GM23338 (cell line): ENCODE data around the gene ARL15. TPM values are rescaled to one million over a fixed set of nuclear protein-coding genes. Genes with fewer than 3 reads are reported as not detected.

Experiments used
- ATAC-seq: fragments of 200-7000 bp; cut with Tn5 transposase; 3 replicates; pipeline ENCODE4 v1.9.1; 2020
- DNase-seq: peaks from one replicate; pipeline ENCODE4 v3.0.0-alpha.2; 2015; ENCODE audit warnings: low spot score
- H2AFZ ChIP-seq: fragments of 200-600 bp; sonication (generic); 2 replicates; pipeline ENCODE4 v1.8.0; 2016; ENCODE audit warnings: antibody characterized with exemption, mild to moderate bottlenecking, moderate library complexity
- H3F3A ChIP-seq: fragments of 200-600 bp; sonication (generic); replicated peaks from 2 replicates; pipeline ENCODE4 v1.8.0; 2017; ENCODE audit warnings: antibody characterized with exemption, mixed run types, low read depth
- H3K27ac ChIP-seq: fragments of 200-600 bp; sonication (generic); 2 replicates; pipeline ENCODE4 v1.6.1; 2016; ENCODE audit warnings: low read depth
- H3K27me3 ChIP-seq: fragments of 200-600 bp; sonication (generic); 2 replicates; pipeline ENCODE4 v1.8.0; 2016; ENCODE audit warnings: mild to moderate bottlenecking, mixed run types, moderate library complexity; ENCODE audit not compliant: insufficient read depth
- H3K36me3 ChIP-seq: fragments of 200-600 bp; sonication (generic); 2 replicates; pipeline ENCODE4 v1.8.0; 2016; ENCODE audit warnings: mild to moderate bottlenecking; ENCODE audit not compliant: insufficient read depth
- H3K4me1 ChIP-seq: fragments of 200-600 bp; sonication (generic); 2 replicates; pipeline ENCODE4 v1.8.0; 2016; ENCODE audit warnings: mild to moderate bottlenecking, moderate library complexity; ENCODE audit not compliant: insufficient read depth
- H3K4me2 ChIP-seq: fragments of 200-600 bp; sonication (generic); 2 replicates; pipeline ENCODE4 v1.7.1; 2017; ENCODE audit warnings: mixed run types
- H3K4me3 ChIP-seq: fragments of 200-600 bp; sonication (generic); 2 replicates; pipeline ENCODE4 v1.6.1; 2016; ENCODE audit warnings: mixed run types
- H3K79me2 ChIP-seq: fragments of 200-600 bp; sonication (generic); replicated peaks from 2 replicates; pipeline ENCODE4 v1.8.0; 2017; ENCODE audit warnings: mild to moderate bottlenecking; ENCODE audit not compliant: insufficient read depth
- H3K9me2 ChIP-seq: fragments of 200-600 bp; sonication (generic); 2 replicates; pipeline ENCODE4 v1.8.0; 2017; ENCODE audit not compliant: insufficient read depth
- H4K20me1 ChIP-seq: fragments of 200-600 bp; sonication (generic); replicated peaks from 2 replicates; pipeline ENCODE4 v1.8.0; 2017; ENCODE audit warnings: mild to moderate bottlenecking; ENCODE audit not compliant: insufficient read depth
- H3K27ac Mint-ChIP-seq: 2 replicates; pipeline ENCODE4 v1.8.0; 2020; ENCODE audit warnings: inconsistent platforms, mild to moderate bottlenecking, moderate library complexity, mixed read lengths
- H3K27me3 Mint-ChIP-seq: 3 replicates; pipeline ENCODE4 v1.8.0; 2022; ENCODE audit warnings: low read depth, mild to moderate bottlenecking, moderate library complexity, mixed read lengths, inconsistent platforms; ENCODE audit not compliant: insufficient read depth, poor library complexity
- H3K36me3 Mint-ChIP-seq: 3 replicates; pipeline ENCODE4 v1.8.0; 2021; ENCODE audit warnings: low read depth, mild to moderate bottlenecking, inconsistent platforms, moderate library complexity, mixed read lengths
- H3K4me1 Mint-ChIP-seq: 3 replicates; pipeline ENCODE4 v1.8.0; 2020; ENCODE audit warnings: mild to moderate bottlenecking, inconsistent platforms, mixed read lengths
- H3K4me3 Mint-ChIP-seq: 3 replicates; pipeline ENCODE4 v1.8.0; 2021; ENCODE audit warnings: moderate library complexity, mild to moderate bottlenecking, inconsistent platforms, mixed read lengths
- H3K9me3 Mint-ChIP-seq: 3 replicates; pipeline ENCODE4 v1.8.0; 2020; ENCODE audit warnings: moderate library complexity, mild to moderate bottlenecking, inconsistent platforms, mixed read lengths
- CREB1 ChIP-seq: fragments of 250-450 bp; sonication (Bioruptor Pico); IDR thresholded peaks from 2 replicates; pipeline ENCODE4 v1.5.0; 2020; ENCODE audit warnings: low read depth, mild to moderate bottlenecking, moderate library complexity
- EZH2 ChIP-seq: fragments of 200-600 bp; sonication (generic); IDR thresholded peaks from one replicate; pipeline ENCODE4 v1.8.0; 2017; ENCODE audit warnings: antibody characterized with exemption, mild to moderate bottlenecking, low read depth; ENCODE audit not compliant: unreplicated experiment
- EZH2phosphoT487 ChIP-seq: fragments of 200-600 bp; sonication (generic); IDR thresholded peaks from one replicate; pipeline ENCODE4 v1.8.1; 2018; ENCODE audit warnings: antibody characterized with exemption; ENCODE audit not compliant: unreplicated experiment
- JUNB ChIP-seq: IDR thresholded peaks from one replicate; pipeline ENCODE4 v1.6.1; 2016; ENCODE audit warnings: antibody characterized with exemption; ENCODE audit not compliant: unreplicated experiment
- NANOG ChIP-seq: IDR thresholded peaks from 2 replicates; pipeline ENCODE4 v1.6.1; 2016; ENCODE audit warnings: antibody characterized with exemption, borderline replicate concordance
- POLR2AphosphoS5 ChIP-seq: IDR thresholded peaks from 2 replicates; pipeline ENCODE4 v1.6.1; 2016; ENCODE audit warnings: antibody characterized with exemption, low read depth
- ZNF114 ChIP-seq: fragments of 250-450 bp; sonication (Bioruptor Pico); IDR thresholded peaks from 2 replicates; pipeline ENCODE4 v1.5.0; 2020; ENCODE audit warnings: mild to moderate bottlenecking, moderate library complexity
- ZNF331 ChIP-seq: fragments of 250-450 bp; sonication (Bioruptor Pico); IDR thresholded peaks from 2 replicates; pipeline ENCODE4 v1.5.0; 2020; ENCODE audit warnings: low read depth, mild to moderate bottlenecking, moderate library complexity
- polyA plus RNA-seq: library from polyadenylated mRNA; unstranded; fragments of >200 nt; fragmentation: Nextera tagmentation; extraction: Ambion mirVana; gene quantifications from 2 replicates; pipeline ENCODE4 v1.2.1, GENCODE V29; 2016
- total RNA-seq: library from RNA; depleted of rRNA; stranded (reverse); fragments of >200 nt; shearing (Covaris generic); gene quantifications from 2 replicates; pipeline ENCODE4 v1.2.3, GENCODE V29; 2014
- TF ChIP-seq, protein P1 (sequence below): IDR thresholded peaks from one replicate; pipeline ENCODE4 v1.6.1; 2018; ENCODE audit warnings: antibody characterized with exemption; ENCODE audit not compliant: unreplicated experiment
- TF ChIP-seq, protein P2 (sequence below): IDR thresholded peaks from 2 replicates; pipeline ENCODE4 v1.6.1; 2016; ENCODE audit warnings: antibody characterized with exemption
- TF ChIP-seq, protein P3 (sequence below), 2 experiments: fragments of 200-600 bp in 1 of 2; sonication (generic) in 1 of 2; conservative IDR thresholded peaks; 2 replicates each; pipeline versions ENCODE4 v1.5.1 to v1.6.1; 2016 to 2017; ENCODE audit warnings: antibody characterized with exemption in 2 of 2, low read depth in 2 of 2, mild to moderate bottlenecking in 2 of 2, moderate library complexity in 1 of 2

The ARL15 gene
- total and polyA plus RNA-seq, 2 experiments from 2014 or later = 13.0 to 54.0 TPM

DNA sequence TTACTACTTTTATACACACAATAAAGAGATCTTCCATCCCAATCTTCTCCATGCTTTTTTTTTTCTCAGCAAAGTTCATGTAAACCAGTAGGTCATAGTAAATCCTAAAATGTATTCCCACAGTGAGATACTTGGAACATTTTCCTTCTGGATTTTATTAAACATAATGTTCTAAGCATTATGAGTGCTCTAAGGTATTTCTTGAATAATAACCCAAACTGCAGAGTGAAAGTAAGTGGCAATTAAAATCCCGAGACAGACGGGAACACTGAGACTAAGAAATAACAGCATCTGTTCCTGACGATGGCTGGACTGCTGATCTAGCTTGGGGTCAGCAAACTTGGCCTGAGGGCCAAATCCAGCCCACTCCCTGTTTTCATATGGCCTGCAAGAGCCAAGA, 359.8 kb downstream of the ARL15 start (continued):
- no peak for TF ChIP-seq NANOG
- TF ChIP-seq POLR2AphosphoS5 = no peak
- TF ChIP-seq, protein P1, sequence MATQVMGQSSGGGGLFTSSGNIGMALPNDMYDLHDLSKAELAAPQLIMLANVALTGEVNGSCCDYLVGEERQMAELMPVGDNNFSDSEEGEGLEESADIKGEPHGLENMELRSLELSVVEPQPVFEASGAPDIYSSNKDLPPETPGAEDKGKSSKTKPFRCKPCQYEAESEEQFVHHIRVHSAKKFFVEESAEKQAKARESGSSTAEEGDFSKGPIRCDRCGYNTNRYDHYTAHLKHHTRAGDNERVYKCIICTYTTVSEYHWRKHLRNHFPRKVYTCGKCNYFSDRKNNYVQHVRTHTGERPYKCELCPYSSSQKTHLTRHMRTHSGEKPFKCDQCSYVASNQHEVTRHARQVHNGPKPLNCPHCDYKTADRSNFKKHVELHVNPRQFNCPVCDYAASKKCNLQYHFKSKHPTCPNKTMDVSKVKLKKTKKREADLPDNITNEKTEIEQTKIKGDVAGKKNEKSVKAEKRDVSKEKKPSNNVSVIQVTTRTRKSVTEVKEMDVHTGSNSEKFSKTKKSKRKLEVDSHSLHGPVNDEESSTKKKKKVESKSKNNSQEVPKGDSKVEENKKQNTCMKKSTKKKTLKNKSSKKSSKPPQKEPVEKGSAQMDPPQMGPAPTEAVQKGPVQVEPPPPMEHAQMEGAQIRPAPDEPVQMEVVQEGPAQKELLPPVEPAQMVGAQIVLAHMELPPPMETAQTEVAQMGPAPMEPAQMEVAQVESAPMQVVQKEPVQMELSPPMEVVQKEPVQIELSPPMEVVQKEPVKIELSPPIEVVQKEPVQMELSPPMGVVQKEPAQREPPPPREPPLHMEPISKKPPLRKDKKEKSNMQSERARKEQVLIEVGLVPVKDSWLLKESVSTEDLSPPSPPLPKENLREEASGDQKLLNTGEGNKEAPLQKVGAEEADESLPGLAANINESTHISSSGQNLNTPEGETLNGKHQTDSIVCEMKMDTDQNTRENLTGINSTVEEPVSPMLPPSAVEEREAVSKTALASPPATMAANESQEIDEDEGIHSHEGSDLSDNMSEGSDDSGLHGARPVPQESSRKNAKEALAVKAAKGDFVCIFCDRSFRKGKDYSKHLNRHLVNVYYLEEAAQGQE = no peak
- no peak for TF ChIP-seq ZNF331 (CRISPR knock-in tag)
- no peak for TF ChIP-seq EZH2

GRCh38 chr5:53948598-53948997, 361.8 kb downstream of the ARL15 start:
- peak overlapping the region; percentile 60 for H3K27ac Mint-ChIP-seq
- H3K79me2 ChIP-seq = no peaks in the 10 kb centered on the region
- no peaks in the 10 kb centered on the region for H4K20me1 ChIP-seq
- ATAC-seq = no peak
- no peaks in the 10 kb centered on the region for H3K27me3 ChIP-seq
- peaks cover 42% of the 10 kb centered on the region for H3K4me1 ChIP-seq
- H3K4me3 Mint-ChIP-seq = no peak overlapping the region
- H3K27me3 Mint-ChIP-seq = peaks cover 1% of the 10 kb centered on the region
- no peak overlapping the region for H3K4me3 ChIP-seq
- peaks cover 4% of the 10 kb centered on the region; the same call in 1 of the 3 replicates for H3K9me3 Mint-ChIP-seq
- H3K36me3 ChIP-seq = no peaks in the 10 kb centered on the region
- no peaks in the 10 kb centered on the region for H3K9me2 ChIP-seq
- no peak overlapping the region for H3K4me2 ChIP-seq
- peaks cover 46% of the 10 kb centered on the region for H3K4me1 Mint-ChIP-seq
- no peak for DNase-seq
- no peak overlapping the region for H2AFZ ChIP-seq
- peaks cover 9% of the 10 kb centered on the region; the same call in 1 of the 3 replicates for H3K36me3 Mint-ChIP-seq
- H3F3A ChIP-seq = no peaks in the 10 kb centered on the region
- no peak overlapping the region for H3K27ac ChIP-seq
- TF ChIP-seq CREB1 (CRISPR knock-in tag) (no peak), JUNB (no peak), POLR2AphosphoS5 (no peak), NANOG (no peak), ZNF114 (CRISPR knock-in tag) (no peak), EZH2 (no peak), EZH2phosphoT487 (no peak)
- TF ChIP-seq, protein P1 = no peak
- TF ChIP-seq, protein P2, sequence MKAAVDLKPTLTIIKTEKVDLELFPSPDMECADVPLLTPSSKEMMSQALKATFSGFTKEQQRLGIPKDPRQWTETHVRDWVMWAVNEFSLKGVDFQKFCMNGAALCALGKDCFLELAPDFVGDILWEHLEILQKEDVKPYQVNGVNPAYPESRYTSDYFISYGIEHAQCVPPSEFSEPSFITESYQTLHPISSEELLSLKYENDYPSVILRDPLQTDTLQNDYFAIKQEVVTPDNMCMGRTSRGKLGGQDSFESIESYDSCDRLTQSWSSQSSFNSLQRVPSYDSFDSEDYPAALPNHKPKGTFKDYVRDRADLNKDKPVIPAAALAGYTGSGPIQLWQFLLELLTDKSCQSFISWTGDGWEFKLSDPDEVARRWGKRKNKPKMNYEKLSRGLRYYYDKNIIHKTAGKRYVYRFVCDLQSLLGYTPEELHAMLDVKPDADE = no peak
- TF ChIP-seq, protein P3, sequence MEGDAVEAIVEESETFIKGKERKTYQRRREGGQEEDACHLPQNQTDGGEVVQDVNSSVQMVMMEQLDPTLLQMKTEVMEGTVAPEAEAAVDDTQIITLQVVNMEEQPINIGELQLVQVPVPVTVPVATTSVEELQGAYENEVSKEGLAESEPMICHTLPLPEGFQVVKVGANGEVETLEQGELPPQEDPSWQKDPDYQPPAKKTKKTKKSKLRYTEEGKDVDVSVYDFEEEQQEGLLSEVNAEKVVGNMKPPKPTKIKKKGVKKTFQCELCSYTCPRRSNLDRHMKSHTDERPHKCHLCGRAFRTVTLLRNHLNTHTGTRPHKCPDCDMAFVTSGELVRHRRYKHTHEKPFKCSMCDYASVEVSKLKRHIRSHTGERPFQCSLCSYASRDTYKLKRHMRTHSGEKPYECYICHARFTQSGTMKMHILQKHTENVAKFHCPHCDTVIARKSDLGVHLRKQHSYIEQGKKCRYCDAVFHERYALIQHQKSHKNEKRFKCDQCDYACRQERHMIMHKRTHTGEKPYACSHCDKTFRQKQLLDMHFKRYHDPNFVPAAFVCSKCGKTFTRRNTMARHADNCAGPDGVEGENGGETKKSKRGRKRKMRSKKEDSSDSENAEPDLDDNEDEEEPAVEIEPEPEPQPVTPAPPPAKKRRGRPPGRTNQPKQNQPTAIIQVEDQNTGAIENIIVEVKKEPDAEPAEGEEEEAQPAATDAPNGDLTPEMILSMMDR (conservative IDR thresholded peaks at IDR 0.05; ENCODE audit: low read depth in 2 of 2) = no peak
